ENCODE data around the gene SHISA3.

The SHISA3 gene

DNA sequence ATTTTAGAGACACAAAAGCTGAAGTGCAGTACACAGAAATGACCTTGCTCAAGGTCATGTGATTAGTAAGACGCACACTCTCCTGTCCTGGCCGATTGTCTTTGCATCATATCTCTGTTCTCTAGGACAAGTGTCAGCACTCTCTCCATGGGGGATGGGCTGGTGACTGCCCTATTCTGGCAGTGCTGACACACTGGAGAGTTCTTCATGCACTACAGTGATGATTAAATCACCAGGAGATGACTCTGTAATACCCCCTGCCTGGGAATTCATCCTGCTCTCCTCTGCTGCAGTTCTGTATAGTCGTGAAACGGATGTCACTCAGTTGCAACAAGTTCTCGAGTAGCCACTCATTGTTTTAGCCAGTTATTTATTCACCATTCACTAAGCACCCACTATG, 5.3 kb upstream of the SHISA3 start:
- H3K27ac ChIP-seq (ENCODE audit: low read depth, low read length), result no peak overlapping the region
- H3K4me3 ChIP-seq (ENCODE audit: low read depth, low read length), result no peak overlapping the region
- no peaks in the 10 kb centered on the region for H3K36me3 ChIP-seq (ENCODE audit: insufficient read depth, low read length)
- no peaks in the 10 kb centered on the region for H3K27me3 ChIP-seq (ENCODE audit: insufficient read depth, low read length)
- H3K79me2 ChIP-seq (ENCODE audit: control insufficient read depth, insufficient read depth, low read length, unreplicated experiment), result no peaks in the 10 kb centered on the region
- no peak overlapping the region for H2AFZ ChIP-seq (ENCODE audit: low read length, unreplicated experiment)
- no peaks in the 10 kb centered on the region for H3K4me1 ChIP-seq (ENCODE audit: control insufficient read depth, insufficient read depth, low read length, unreplicated experiment)

DNA sequence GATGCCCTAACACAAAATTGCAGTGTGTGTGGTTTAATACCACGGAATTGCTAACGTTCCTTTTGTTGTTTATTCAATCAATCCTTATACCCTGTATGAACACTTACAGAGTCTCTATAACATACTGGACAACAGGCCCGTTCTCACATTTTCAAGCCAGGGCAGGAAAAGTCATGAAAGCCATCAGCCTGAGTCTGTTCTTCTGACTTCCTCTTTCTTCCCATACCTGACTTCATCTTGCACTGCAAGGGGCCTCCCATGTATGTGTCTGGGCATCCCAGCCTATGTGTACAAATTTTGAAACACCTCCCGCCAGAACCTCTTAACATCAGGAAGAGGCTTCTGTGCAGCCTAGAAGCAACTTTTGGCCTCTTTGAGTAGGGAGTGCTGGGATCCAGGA, 4.9 kb upstream of the SHISA3 start:
- Histone ChIP-seq H3K36me3 (ENCODE audit: insufficient read depth, low read length) (no peaks in the 10 kb centered on the region), H3K79me2 (ENCODE audit: control insufficient read depth, insufficient read depth, low read length, unreplicated experiment) (no peaks in the 10 kb centered on the region), H3K27me3 (ENCODE audit: insufficient read depth, low read length) (no peaks in the 10 kb centered on the region), H3K4me3 (ENCODE audit: low read depth, low read length) (no peak overlapping the region), H2AFZ (ENCODE audit: low read length, unreplicated experiment) (no peak overlapping the region), H3K27ac (ENCODE audit: low read depth, low read length) (no peak overlapping the region), H3K4me1 (ENCODE audit: control insufficient read depth, insufficient read depth, low read length, unreplicated experiment) (no peaks in the 10 kb centered on the region)

DNA sequence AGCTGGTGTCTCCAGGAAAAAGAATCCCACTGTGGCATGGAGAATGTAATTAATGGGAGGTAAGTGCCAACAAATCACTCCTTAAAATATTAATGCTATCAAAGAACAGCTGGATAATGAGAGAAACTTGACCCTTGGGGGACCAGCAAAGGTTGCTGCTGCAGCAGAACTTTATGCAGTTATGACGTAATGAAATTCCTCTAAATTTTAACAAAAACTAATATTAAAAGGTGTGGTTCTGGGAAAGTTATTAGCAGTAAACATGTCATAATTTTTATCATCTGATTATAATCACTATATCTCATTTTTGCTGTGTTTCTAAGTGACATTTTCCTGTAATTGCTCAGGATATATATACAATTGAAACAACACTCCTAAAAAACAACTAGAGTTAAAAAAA, 1.7 kb upstream of the SHISA3 start:
- Histone ChIP-seq H3K36me3 (ENCODE audit: insufficient read depth, low read length) (no peaks in the 10 kb centered on the region), H3K4me1 (ENCODE audit: control insufficient read depth, insufficient read depth, low read length, unreplicated experiment) (no peaks in the 10 kb centered on the region), H2AFZ (ENCODE audit: low read length, unreplicated experiment) (no peak overlapping the region), H3K27me3 (ENCODE audit: insufficient read depth, low read length) (peaks cover 8% of the 10 kb centered on the region; the same call in 1 of the 2 replicates), H3K79me2 (ENCODE audit: control insufficient read depth, insufficient read depth, low read length, unreplicated experiment) (no peaks in the 10 kb centered on the region), H3K4me3 (ENCODE audit: low read depth, low read length) (no peak overlapping the region), H3K27ac (ENCODE audit: low read depth, low read length) (no peak overlapping the region)

DNA sequence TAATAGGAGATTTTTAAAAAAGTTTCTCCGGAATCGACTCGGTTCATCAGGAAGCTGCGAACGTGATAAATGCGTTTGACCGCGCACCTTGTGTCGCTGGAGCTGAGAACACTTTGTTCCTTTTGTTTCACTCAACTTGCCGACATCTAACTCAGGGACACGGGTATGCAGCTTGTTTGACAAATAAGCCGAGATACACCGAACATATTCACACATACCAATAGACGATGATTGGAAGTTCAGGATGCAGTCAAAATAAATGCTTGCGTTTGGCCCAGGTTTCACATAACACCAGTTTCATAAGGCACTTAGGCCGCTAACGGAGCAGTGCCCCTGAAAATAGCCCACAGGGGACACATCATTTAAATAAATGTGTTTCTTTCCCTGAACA, 932 bp upstream of the SHISA3 start:
- Histone ChIP-seq H3K4me1 (ENCODE audit: control insufficient read depth, insufficient read depth, low read length, unreplicated experiment) (no peaks in the 10 kb centered on the region), H3K27me3 (ENCODE audit: insufficient read depth, low read length) (peaks cover 8% of the 10 kb centered on the region; the same call in 1 of the 2 replicates), H2AFZ (ENCODE audit: low read length, unreplicated experiment) (no peak overlapping the region), H3K27ac (ENCODE audit: low read depth, low read length) (no peak overlapping the region), H3K36me3 (ENCODE audit: insufficient read depth, low read length) (no peaks in the 10 kb centered on the region), H3K4me3 (ENCODE audit: low read depth, low read length) (no peak overlapping the region), H3K79me2 (ENCODE audit: control insufficient read depth, insufficient read depth, low read length, unreplicated experiment) (no peaks in the 10 kb centered on the region)

DNA sequence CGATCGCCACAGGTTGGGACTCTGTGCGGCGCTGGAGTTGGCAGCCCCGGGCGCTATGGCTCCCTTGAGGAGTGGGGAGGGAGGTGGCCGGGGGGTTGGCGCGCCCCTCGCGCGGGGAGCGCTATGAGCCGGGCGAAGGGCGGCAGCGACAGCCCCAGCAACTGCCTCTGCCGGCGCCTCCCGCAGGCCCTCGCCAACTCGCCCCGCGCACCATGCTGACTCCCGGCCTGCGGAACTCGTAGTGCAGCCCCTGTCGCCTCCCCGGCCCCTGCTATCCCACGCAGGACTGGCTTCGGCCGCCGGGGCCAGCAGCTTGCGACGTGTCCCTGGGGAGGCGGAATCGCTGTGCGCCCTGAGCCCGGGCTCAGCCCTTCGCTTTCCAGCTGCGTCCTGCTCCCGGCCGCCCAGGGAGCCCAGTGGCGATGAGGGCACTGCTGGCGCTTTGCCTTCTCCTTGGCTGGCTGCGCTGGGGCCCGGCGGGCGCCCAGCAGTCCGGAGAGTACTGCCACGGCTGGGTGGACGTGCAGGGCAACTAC, 415 bp downstream of the SHISA3 start:
- Histone ChIP-seq H3K36me3 (ENCODE audit: insufficient read depth, low read length) (no peaks in the 10 kb centered on the region), H3K4me1 (ENCODE audit: control insufficient read depth, insufficient read depth, low read length, unreplicated experiment) (no peaks in the 10 kb centered on the region), H2AFZ (ENCODE audit: low read length, unreplicated experiment) (peak overlapping the region; percentile 27), H3K79me2 (ENCODE audit: control insufficient read depth, insufficient read depth, low read length, unreplicated experiment) (no peaks in the 10 kb centered on the region), H3K27me3 (ENCODE audit: insufficient read depth, low read length) (peaks cover 8% of the 10 kb centered on the region; the same call in 1 of the 2 replicates), H3K4me3 (ENCODE audit: low read depth, low read length) (peak overlapping the region; percentile 82), H3K27ac (ENCODE audit: low read depth, low read length) (no peak overlapping the region)

DNA sequence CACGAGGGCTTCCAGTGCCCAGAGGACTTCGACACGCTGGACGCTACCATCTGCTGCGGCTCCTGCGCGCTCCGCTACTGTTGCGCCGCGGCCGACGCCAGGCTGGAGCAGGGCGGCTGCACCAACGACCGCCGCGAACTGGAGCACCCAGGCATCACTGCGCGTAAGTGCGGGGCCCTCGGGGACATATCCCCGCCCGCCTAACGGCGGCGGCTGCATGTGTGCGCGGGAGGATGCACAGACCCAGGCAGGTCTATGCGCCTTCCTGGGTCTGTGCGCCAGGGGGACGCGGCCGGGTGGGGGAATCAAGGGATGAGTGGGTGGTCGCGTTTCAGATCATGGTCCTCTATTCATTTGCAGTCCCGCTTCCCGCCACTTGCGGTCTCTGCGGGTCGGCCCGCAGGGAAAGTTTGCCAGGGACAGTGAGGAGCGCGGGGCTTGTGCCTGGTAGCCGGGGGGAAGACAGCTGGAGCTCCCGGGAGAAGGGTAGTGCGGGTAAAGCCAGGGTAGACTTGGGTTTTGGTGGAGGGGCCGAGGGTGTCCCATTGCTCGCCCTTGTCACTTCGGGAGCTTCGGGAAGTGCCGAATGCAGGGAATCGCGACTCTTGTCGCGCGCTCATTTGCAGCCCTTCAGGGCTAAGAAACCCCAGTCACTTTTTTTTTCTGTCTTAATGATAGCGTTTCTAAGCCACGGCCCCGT, 1.0 kb downstream of the SHISA3 start:
- H3K36me3 ChIP-seq (ENCODE audit: insufficient read depth, low read length), result no peaks in the 10 kb centered on the region
- no peaks in the 10 kb centered on the region for H3K79me2 ChIP-seq (ENCODE audit: control insufficient read depth, insufficient read depth, low read length, unreplicated experiment)
- H2AFZ ChIP-seq (ENCODE audit: low read length, unreplicated experiment), result peak overlapping the region; percentile 27
- H3K27me3 ChIP-seq (ENCODE audit: insufficient read depth, low read length), result peaks cover 8% of the 10 kb centered on the region; the same call in 1 of the 2 replicates
- H3K27ac ChIP-seq (ENCODE audit: low read depth, low read length), result no peak overlapping the region
- H3K4me3 ChIP-seq (ENCODE audit: low read depth, low read length), result peak overlapping the region; percentile 82
- no peaks in the 10 kb centered on the region for H3K4me1 ChIP-seq (ENCODE audit: control insufficient read depth, insufficient read depth, low read length, unreplicated experiment)

DNA sequence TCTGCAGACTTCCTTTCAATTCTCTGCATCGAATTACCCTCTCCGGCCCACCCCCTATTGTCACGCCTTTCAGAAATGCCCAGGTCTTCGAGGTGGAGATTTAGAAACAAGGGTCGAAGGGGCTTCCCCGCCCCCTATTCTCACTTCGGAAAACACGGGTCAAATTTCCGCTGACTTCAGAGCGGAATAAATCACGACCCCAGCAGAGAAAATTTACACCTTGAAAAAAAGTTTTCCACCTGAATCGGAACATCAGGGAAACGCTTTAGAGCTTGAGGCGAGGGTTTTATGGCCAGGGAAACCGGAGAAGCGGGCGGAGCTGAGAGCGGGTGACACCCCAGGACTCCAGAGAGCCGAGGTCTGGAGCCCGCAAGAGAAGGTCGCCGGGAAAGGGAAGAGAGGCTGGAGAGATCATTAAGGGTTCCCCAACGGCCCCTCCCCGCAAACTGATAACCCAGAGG, 1.6 kb downstream of the SHISA3 start:
- Histone ChIP-seq H3K27me3 (ENCODE audit: insufficient read depth, low read length) (peaks cover 8% of the 10 kb centered on the region; the same call in 1 of the 2 replicates), H3K27ac (ENCODE audit: low read depth, low read length) (no peak overlapping the region), H3K36me3 (ENCODE audit: insufficient read depth, low read length) (no peaks in the 10 kb centered on the region), H3K79me2 (ENCODE audit: control insufficient read depth, insufficient read depth, low read length, unreplicated experiment) (no peaks in the 10 kb centered on the region), H3K4me1 (ENCODE audit: control insufficient read depth, insufficient read depth, low read length, unreplicated experiment) (no peaks in the 10 kb centered on the region), H3K4me3 (ENCODE audit: low read depth, low read length) (peak overlapping the region; percentile 82), H2AFZ (ENCODE audit: low read length, unreplicated experiment) (peak overlapping the region; percentile 27)

DNA sequence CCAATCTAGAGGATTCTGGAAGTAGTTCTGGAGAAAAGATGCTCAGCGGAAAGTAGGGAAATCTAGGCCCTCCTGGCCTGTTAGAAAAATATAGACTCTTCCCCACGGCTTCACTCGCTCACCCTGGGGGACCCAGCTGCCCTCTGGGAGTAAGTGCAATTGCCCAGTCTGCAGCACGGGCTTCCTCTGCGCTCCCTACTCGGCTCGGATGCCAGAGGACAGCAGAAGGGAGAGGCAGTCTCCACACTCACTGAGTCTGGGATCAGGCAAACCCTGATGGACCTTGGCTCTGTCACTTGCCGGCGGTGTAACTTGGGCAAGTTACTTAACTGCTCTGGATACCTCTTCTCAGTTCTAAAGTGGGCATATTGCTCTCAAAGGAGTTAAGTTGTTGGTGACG, 2.1 kb downstream of the SHISA3 start:
- H3K4me3 ChIP-seq (ENCODE audit: low read depth, low read length), result peak overlapping the region; percentile 82; the same call in 1 of the 2 replicates
- no peaks in the 10 kb centered on the region for H3K79me2 ChIP-seq (ENCODE audit: control insufficient read depth, insufficient read depth, low read length, unreplicated experiment)
- H3K27ac ChIP-seq (ENCODE audit: low read depth, low read length), result no peak overlapping the region
- H3K36me3 ChIP-seq (ENCODE audit: insufficient read depth, low read length), result no peaks in the 10 kb centered on the region
- no peaks in the 10 kb centered on the region for H3K4me1 ChIP-seq (ENCODE audit: control insufficient read depth, insufficient read depth, low read length, unreplicated experiment)
- peaks cover 8% of the 10 kb centered on the region; the same call in 1 of the 2 replicates for H3K27me3 ChIP-seq (ENCODE audit: insufficient read depth, low read length)
- no peak overlapping the region for H2AFZ ChIP-seq (ENCODE audit: low read length, unreplicated experiment)

DNA sequence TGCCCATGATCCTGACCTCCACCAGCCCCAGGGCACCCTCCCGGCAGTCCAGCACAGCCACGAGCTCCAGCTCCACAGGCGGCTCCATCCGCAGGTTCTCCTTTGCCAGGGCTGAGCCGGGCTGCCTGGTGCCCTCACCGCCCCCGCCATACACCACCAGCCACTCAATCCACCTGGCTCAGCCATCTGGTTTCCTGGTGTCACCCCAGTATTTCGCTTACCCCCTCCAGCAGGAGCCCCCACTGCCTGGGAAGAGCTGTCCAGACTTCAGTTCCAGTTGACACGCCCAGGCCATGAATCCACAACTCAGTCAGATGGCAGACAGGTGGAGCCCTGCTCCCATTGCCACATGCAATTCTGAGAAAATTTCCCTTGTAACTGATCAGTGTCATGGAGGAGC, 3.9 kb downstream of the SHISA3 start:
- Histone ChIP-seq H2AFZ (ENCODE audit: low read length, unreplicated experiment) (no peak overlapping the region), H3K79me2 (ENCODE audit: control insufficient read depth, insufficient read depth, low read length, unreplicated experiment) (no peaks in the 10 kb centered on the region), H3K4me1 (ENCODE audit: control insufficient read depth, insufficient read depth, low read length, unreplicated experiment) (no peaks in the 10 kb centered on the region), H3K4me3 (ENCODE audit: low read depth, low read length) (no peak overlapping the region), H3K27ac (ENCODE audit: low read depth, low read length) (no peak overlapping the region), H3K36me3 (ENCODE audit: insufficient read depth, low read length) (no peaks in the 10 kb centered on the region), H3K27me3 (ENCODE audit: insufficient read depth, low read length) (peaks cover 8% of the 10 kb centered on the region; the same call in 1 of the 2 replicates)

DNA sequence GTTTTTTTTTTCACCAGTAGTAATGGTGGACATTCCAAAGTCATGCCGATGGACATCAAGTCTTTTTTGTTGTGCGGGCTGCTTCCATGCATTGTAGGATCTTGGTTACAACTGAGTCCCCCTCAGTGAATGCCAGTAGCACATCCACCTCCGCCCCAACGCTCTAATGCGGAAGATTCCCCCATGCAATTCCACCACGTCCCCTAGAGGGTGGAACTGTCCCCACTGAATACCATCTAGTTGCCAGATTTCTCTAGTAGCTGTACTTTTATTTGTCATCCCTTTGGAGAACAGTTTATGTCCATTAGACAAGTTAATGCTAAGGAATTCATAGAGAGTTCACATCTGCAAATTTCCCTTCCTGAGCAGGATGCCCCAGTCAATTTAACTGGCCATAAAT, 6.7 kb downstream of the SHISA3 start:
- no peak overlapping the region for H3K4me3 ChIP-seq (ENCODE audit: low read depth, low read length)
- no peaks in the 10 kb centered on the region for H3K4me1 ChIP-seq (ENCODE audit: control insufficient read depth, insufficient read depth, low read length, unreplicated experiment)
- no peak overlapping the region for H3K27ac ChIP-seq (ENCODE audit: low read depth, low read length)
- no peaks in the 10 kb centered on the region for H3K79me2 ChIP-seq (ENCODE audit: control insufficient read depth, insufficient read depth, low read length, unreplicated experiment)
- H2AFZ ChIP-seq (ENCODE audit: low read length, unreplicated experiment), result no peak overlapping the region
- H3K27me3 ChIP-seq (ENCODE audit: insufficient read depth, low read length), result peaks cover under 1% of the 10 kb centered on the region; the same call in 1 of the 2 replicates
- H3K36me3 ChIP-seq (ENCODE audit: insufficient read depth, low read length), result no peaks in the 10 kb centered on the region

DNA sequence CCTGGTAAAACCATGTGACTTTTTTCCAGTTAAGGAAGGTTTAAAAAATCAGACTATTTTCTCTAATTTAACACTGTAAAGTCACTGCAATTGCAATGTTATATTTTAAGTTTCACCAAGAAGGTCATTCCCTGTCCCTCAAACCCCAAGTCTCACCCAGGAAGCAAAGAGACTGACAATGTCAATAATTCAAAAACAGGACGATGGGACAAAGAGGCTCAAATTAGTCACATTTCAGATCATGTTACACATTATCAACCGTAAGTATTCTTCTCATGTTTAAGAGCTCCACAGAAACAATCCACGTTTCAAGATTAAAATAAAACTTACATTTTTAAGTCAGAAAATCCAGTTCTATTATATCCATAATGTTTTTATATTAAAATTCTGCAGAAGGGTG, 13.2 kb downstream of the SHISA3 start:
- Histone ChIP-seq H3K27ac (ENCODE audit: low read depth, low read length) (no peak overlapping the region), H2AFZ (ENCODE audit: low read length, unreplicated experiment) (peak overlapping the region; percentile 3), H3K36me3 (ENCODE audit: insufficient read depth, low read length) (no peaks in the 10 kb centered on the region), H3K79me2 (ENCODE audit: control insufficient read depth, insufficient read depth, low read length, unreplicated experiment) (no peaks in the 10 kb centered on the region), H3K4me1 (ENCODE audit: control insufficient read depth, insufficient read depth, low read length, unreplicated experiment) (peaks cover 33% of the 10 kb centered on the region), H3K4me3 (ENCODE audit: low read depth, low read length) (no peak overlapping the region), H3K27me3 (ENCODE audit: insufficient read depth, low read length) (no peaks in the 10 kb centered on the region)

Data from ACC112 (cell line).